ENCODE data around the gene TRPV4.
"Not testable (repeated sequence)": the region's sequence is repeated elsewhere in the genome, so short reads cannot be mapped to it uniquely, and the experiment has no call there.

The TRPV4 gene

GRCh38 chr12:109833307-109834189 is at the start of gene TRPV4:
Gene TRPV4 (minus strand): TSS chr12:109833398. CDS start chr12:109814796, 18,602 bp downstream.
- no peak for DNase-seq (ENCODE audit: low read depth in 2 of 2)

DNA sequence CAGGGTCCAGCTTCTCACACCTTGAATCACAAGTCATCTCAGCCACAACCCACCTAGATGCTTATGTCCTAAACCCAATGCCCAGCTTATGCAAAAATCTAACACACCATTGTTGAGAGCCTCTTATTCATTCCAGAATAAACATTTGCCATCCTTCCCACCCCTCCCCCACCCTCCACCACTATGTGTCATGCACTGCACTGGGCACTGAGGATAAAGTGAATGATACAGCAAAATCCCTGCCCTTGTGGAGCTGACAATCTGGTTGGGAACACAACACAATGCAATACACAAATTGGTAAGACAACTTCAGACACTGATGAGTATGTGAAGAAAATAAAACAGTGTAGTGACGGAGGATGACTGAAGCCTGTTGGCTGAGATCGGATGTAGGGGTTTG is 48.6 kb upstream of the TRPV4 start:
- DNase-seq (ENCODE audit: low read depth in 2 of 2) = no peak

DNA sequence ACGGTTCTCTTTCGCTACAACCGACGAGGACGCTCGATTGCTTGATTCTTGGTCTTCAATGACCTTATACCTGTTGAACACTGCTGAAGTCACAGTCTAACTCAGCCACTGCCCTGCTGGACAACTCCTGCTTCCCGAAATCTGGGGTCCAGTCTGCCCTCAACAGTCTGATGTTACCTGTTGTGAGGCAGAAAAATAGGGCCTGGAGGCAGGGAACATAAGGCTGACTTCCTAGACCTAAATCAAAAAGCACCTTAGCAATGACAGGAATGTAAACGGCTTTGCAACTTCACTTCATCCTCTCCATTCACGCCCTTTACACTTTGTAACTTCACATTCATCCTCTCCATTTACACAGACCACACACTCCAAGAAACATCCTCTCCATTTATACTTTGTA is 47.7 kb upstream of the TRPV4 start:
- DNase-seq (ENCODE audit: low read depth in 2 of 2) = no peak

DNA sequence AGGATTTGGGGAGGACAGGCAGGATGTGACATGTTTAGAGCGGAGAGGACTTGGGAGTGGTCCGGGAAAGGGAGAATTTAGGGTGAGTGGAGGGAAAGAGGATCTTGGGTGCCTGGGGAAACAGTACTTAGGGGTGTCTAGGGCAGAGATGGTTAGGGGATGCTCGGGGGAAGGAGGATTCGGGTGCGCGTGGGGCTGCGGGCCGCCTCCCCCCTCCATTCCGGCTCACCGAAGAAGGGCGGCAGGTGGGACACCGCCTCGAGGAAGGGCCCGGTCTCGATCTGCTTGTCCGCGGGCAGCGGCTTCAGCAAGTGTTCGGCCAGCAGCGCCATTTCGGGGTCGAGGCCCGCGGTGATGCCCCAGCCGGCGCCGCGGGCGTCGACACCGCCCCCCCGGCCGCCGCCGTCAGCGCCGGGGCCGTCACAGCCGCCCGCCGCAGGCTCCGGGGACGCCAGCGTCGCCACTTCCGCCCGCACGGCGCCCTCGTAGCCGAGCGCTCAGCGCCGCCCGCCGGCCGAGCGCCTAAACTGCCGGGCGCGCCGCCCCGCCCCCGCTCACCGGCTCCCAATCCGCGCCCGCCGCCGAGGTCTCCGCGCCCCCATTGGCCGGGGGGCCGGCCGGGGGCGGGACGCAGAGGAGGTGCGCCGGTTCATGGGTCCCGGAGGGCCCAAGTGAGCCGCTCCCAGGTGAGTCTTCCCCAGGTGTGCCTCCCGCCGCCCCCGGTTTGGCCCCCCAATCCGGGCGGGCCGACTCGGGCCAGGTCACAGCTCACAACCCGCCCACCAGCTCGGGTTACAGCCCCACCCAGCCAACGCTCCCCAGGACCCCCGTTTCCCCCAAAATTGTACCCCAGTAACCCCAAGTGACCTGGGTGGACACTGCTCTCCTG is 47.1 kb upstream of the TRPV4 start, which contains the start of gene GLTP:
TSS of gene GLTP (minus strand) at position 499 of the 889 bp plus-strand sequence. CDS start at position 332, 167 bp downstream.
- DNase-seq (ENCODE audit: low read depth in 2 of 2) = peak; percentile 46 to 47

GRCh38 chr12:109879351-109880042 is 46.3 kb upstream of the TRPV4 start:
- no peak for DNase-seq (ENCODE audit: low read depth in 2 of 2)

DNA sequence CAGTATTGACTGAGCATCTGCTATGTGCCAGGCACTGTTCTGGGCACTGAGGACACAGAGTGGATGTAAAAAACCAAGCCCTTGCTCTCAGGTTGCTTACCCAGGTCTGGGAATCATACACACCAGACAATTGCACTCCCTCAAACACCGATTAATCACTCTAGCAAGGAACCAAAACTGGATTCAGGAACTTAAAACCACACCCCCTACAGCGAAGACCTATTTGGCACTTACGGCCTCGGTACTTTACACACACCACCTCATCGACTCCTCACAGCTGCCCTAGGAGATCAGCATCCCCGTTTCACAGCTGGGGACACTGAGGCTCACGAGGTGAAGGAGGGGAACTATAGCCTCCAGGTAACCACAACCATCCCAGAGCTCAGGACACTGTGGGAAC is 45.6 kb upstream of the TRPV4 start:
- no peak for DNase-seq (ENCODE audit: low read depth in 2 of 2)

GRCh38 chr12:109878247-109878625 is 45.0 kb upstream of the TRPV4 start:
- DNase-seq (ENCODE audit: low read depth in 2 of 2) = no peak

DNA sequence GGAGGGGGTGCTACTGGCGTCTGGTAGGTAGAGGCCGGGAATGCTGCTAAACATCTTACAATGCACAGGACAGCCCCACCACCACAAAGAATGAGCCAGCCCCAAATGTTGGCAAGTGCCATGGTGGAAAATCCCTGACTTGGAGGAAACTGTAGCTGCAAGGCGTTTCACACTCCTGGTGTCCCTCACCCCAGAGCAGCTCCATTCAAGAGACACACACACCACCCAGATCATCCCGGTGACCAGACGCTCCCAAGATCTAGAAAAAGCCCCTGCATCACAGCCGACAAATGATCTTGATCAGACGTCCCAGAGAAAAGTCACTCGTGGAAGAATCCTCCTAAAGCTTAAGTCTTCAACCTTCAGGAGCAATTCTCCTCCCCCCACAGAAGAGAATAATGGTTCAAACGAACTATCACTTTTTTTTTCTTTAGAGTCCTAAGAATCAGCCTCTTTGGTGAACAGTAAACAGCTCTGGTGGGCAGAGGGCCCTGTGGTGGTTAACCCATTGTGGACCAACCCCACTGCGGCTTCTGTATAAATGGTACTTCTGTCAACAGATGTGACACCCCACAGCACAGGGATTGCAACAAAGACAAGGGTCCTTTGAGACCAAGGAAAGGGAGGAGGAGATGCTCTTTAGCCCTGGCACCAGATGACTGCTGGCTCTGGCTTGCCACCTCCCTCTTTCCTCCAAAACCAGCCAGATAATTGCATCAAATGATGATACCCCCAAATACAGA is 44.5 kb upstream of the TRPV4 start:
- DNase-seq (ENCODE audit: low read depth in 2 of 2) = no peak

GRCh38 chr12:109876406-109876805 is 43.2 kb upstream of the TRPV4 start:
- no peak for DNase-seq (ENCODE audit: low read depth in 2 of 2)

DNA sequence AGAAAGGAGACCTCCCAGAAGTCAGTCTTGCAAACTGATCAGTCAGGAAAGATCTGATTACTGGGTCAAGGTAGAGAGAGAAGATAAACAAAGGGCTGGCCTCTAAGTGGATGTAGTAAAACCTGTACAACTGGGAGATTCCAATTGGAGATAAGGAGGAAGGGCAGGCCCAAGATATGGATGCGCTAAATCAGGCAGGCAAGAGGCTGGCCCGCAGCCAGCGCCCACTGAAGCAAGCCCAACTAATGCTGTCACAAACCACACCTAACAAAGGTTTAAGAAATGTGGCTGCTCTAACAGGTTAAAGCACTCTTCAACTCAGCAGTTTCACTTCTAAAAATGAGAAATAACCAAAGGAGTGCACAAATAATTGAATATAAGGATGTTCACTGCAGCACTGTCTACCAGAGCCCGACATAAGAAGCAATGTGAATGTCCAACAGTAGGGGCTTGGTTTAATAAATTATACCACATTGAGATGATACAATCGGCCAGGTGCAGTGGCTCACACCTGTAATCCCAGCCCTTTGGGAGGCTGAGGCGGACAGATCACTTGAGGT is 42.5 kb upstream of the TRPV4 start:
- no peak for DNase-seq (ENCODE audit: low read depth in 2 of 2)

GRCh38 chr12:109873653-109874052 is 40.5 kb upstream of the TRPV4 start:
- DNase-seq (ENCODE audit: low read depth in 2 of 2) = no peak

GRCh38 chr12:109871668-109872314 is 38.6 kb upstream of the TRPV4 start:
- DNase-seq (ENCODE audit: low read depth in 2 of 2) = no peak

DNA sequence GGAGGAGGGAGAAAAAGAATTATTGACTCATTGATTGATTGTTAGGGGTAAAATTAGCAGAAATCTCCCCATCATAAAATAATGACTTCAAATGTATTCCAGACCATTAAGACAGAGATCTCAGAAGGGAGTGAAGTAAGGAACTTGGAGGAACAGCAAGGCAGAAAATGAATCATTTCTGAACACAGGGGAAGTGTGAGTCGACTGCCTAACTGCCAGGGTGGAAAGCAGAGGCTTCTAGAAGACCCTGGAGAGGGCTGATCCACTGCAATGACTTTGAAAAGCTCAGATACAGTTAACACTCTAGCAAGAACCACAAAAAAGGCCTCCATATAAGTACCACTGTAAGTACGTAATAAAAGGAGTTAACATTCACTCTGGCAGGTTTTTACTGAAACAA is 37.5 kb upstream of the TRPV4 start:
- DNase-seq (ENCODE audit: low read depth in 2 of 2) = no peak

- DNase-seq (ENCODE audit: low read depth in 2 of 2) = no peak
Measured at GRCh38 chr12:109868182-109869051, 35.2 kb upstream of the TRPV4 start.

DNA sequence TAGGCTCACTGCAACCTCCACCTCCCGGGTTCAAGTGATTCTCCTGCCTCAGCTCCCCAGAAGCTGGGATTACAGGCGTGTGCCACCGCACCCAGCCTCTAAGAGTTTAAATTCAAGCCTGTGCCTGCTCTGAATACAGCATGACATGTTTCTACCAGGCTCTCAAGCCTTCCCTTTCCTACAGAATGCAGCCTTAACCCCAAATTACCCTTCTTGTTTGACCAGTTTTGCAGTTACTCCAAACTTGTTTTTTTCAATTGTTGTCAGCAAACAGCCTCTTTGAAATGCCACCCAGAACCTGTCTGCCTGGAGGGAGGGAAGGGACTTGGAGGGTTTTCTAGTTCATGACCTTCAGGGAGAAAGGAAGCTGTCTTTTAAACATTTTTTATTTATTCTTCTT is 31.7 kb upstream of the TRPV4 start:
- DNase-seq (ENCODE audit: low read depth in 2 of 2) = no peak

GRCh38 chr12:109863847-109864712 is 30.9 kb upstream of the TRPV4 start:
- DNase-seq (ENCODE audit: low read depth in 2 of 2) = no peak

DNA sequence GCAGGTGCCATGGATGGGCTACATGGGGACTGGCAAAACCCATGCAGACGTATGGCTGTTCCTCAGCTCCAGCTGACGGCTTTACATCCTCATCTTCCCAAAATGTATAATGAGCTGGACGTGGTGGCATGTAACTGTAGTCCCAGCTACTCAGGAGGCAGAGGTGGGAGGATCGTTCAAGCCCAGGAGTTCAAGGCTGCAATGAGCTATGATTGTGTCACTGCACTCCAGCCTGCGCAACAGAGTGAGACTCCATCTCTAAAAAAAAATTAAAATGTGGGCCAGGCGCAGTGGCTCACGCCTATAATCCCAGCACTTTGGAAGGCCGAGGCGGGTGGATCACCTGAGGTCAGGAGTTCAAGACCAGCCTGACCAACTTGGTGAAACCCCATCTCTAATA is 29.3 kb upstream of the TRPV4 start:
- not testable (repeated sequence) for DNase-seq (ENCODE audit: low read depth in 2 of 2)

DNA sequence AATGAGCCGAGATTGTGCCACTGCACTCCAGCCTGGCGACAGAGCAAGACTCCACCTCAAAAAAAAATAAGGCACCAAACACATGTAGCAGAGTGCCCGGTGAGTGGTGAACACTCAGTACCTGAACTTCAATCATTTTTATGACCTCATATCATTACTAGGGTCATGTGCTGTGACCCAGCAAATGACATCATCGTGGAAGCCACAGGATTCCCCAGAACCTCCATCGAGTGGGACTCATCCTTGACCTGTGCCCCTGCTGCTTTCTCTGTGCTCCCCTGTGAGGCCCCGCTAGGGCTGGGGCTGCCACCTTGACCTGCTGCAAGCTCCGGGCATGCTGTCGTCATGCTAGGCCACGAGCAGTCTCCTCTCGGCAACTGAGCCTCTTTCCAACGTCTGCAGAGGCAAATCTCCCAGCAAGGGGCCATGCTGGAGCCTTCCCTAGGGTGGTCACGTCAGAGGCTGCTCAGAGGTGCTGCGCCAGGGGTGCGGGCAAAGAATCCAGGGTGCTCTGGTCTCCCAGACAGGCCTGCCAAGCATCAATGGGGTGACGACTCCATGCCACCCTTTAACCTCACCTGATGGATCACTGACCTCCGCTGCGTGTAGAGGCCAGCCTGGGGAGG is 28.6 kb upstream of the TRPV4 start:
- no peak for DNase-seq (ENCODE audit: low read depth in 2 of 2)

Measured in fibroblast of skin of left biceps (primary cell).